SW 1271 (cell line): ENCODE data around the gene GPR146.

Experiments used
- DNase-seq, 2 experiments: peaks; one replicate each; lab custom pipeline; 2025; lab: John Stamatoyannopoulos, UW

The GPR146 gene

GRCh38 chr7:1043552-1044188 is 676 bp upstream of the GPR146 start:
- no peak for DNase-seq

GRCh38 chr7:1045069-1046063 is 1.0 kb downstream of the GPR146 start:
- no peak for DNase-seq

DNA sequence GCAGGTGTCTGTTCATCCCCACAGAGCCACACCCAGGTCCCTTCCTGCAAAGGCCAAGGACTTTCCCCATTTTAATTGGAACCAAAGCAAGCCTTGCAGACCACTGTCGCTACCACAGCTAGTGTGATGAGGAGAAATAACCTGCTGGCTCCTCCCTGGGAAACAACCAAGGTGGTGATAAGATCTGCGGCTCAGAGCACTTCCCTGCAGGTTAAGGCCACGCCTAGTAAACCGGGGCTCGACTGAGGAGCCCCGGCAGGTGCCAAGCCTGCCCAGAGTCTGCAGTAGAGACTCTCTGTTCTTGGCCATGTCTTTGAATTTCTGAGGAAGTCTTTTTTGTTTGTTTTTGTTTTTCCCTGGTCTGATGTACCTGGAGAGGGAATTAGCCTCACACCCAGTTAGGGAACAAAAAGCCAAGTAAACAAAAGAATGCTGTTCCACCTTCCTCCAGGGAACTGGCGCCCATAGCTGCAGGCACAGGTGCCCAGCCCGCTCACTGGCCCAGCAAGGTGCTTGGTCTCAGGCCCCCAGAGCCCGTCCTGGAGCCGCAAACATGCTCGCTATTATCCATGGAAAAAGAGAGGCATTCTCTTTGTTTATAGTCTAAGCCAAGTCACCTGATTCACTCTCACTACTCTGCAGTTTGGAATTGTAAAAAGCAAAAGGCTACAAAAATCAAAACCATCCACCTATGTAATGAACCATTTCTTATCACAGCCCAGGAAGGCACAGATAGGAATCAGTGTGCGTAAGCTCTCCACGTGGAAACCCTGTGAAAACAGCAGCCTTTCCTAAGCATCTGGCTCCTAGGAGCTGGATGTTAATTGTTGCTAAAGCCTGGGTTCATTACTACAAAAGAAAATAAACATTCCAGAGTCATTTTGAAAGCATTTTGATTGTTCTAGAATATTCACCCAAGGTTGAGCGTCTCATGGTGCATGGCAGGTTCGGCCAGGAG is 2.7 kb downstream of the GPR146 start:
- no peak for DNase-seq

GRCh38 chr7:1049006-1049741 is 4.8 kb downstream of the GPR146 start:
- DNase-seq = no peak

- DNase-seq = no peak
These were observed 5.5 kb downstream of the GPR146 start for GRCh38 chr7:1049801-1050200.

- no peak for DNase-seq
These were observed 6.0 kb downstream of the GPR146 start for GRCh38 chr7:1050254-1050906.

GRCh38 chr7:1050956-1051690 is 6.8 kb downstream of the GPR146 start:
- DNase-seq = no peak

- no peak for DNase-seq
These were observed 7.9 kb downstream of the GPR146 start for GRCh38 chr7:1052031-1052818.

DNA sequence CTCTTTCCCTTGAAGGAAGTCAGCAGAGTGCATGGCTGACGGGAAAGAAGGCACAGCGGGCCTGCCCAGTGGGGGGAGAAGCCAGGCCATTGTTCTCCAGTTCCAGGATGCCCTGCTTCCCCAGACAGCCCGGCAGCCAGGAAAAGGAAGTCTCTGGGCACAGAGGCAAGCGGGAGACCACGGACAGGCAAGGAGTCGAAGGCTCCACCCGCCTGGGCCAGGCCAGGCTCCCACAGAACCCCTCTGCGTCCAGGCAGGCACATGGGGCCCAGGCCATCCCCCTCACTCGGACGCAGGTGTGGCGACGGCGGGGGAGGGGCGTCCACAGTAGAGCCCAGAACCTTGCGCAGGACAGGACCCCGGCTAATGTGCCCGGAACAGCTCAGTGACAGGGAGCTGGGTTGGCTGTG is 8.7 kb downstream of the GPR146 start:
- no peak for DNase-seq

- no peak for DNase-seq
These were observed 9.5 kb downstream of the GPR146 start for GRCh38 chr7:1053816-1054370.

DNA sequence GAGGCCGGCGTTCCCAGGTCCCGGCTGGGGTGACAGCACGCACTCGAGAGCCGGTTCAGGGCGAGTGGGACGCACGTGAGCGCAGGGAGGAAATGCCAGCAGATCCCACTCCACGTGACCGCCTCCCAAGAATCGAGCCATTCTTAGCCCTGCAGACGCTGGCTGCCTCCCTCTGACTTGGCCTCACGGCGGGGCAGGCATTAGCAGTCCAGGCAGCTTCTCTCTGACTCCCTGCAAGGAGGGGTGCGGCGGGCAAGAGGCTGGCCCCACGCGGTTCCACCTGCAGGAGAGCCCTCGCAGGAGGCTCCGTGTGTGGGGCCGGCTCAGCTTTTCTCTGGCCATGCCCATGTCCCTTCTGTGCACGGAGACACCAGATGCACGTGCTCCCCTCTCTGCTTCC is 10.1 kb downstream of the GPR146 start:
- DNase-seq = no peak

DNA sequence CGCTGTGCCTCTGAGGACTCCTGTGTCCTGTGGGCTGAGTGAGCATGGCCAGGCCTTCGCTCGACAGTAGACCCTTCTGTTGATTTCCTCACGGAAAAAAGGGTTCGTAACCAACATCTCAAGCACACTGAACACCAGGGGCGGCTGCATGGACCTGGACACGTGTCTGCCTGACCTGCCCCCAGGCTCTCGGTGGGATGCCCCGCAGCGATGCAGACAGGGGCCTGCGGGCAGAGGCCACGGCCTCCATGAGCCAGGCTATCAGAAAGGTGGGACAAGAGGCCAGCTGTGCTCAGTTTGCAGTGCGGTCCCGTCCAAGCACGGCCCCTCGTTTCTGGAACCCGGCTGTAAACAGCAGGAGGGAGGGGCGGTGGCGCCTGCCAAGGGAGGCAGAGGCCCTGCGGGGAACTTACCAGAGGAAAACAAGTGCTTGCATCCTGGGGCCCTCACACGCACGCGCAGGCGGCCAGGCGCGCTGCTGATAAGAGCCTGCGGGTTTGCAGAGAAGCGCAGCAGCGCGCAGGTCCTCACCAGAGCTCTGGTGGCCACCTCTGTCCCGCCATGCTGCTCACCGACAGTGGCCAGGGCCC is 10.6 kb downstream of the GPR146 start:
- DNase-seq = no peak

GRCh38 chr7:1055491-1055955 is 11.2 kb downstream of the GPR146 start:
- no peak for DNase-seq

GRCh38 chr7:1055956-1056784 is 11.8 kb downstream of the GPR146 start:
- no peak for DNase-seq

DNA sequence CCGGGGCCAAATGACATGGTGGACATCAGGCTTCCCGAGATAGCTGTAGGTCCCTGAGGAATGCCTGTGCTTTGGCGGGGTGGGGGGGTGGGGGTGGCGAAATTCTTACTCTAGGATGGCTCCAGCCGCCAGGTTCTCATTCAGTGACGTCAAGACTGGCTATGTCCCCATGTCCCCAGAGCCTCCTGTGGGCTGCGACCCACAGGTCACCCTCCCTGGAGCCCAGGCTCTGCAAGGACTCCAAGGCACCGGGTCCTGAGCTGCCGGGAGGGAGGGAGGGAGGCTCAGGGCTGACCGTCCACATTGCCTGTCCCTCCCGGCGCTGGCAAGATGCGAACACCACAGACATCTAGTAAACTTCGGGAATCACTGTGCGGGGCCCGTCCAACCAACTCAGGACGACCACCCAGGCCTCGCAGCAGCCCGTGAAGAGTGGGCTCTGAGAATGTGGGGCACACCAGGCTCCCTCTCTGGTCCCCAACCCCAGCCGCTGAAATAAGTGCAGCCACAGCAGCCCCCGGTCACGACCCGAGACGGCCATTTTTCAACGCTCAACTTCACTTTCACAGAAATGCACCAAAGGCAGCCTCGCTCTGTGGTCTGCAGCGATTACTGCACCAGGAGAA is 12.6 kb downstream of the GPR146 start:
- DNase-seq = no peak

- DNase-seq = no peak
These were observed 13.3 kb downstream of the GPR146 start for GRCh38 chr7:1057416-1058291.
